ENCODE measurements around the gene ATP2B3.

DNA sequence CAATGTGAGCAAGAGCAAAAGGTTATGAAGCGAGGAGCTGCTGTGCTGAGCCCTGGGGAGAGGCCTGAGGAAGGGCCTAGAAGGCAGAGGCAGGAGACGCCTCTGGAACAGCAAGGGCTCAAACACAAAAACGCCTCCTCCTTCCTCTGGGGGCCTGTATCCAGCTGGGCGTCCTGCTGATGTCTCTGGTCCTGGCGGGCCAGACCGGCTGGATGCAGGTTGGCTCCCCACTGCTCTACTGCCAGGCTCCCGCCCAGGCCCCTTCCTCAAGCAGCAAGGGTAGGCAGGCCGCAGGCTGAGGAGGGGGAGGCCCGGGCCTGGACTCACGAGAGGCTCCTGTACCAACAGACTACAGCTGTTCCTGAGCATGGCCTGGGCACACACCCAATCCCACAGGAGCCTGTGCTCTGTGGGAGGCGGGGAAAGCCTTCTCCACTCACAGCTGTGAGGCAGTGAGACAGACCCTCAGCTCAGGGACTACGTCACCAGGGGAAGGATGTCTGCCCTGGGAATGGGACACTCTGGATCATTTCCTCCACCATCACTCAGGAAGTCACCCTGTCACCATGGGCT, 49.3 kb upstream of the ATP2B3 start:
- no peak for TF ChIP-seq POLR2A (IDR thresholded peaks at IDR 0.05)
- TF ChIP-seq, protein P1, sequence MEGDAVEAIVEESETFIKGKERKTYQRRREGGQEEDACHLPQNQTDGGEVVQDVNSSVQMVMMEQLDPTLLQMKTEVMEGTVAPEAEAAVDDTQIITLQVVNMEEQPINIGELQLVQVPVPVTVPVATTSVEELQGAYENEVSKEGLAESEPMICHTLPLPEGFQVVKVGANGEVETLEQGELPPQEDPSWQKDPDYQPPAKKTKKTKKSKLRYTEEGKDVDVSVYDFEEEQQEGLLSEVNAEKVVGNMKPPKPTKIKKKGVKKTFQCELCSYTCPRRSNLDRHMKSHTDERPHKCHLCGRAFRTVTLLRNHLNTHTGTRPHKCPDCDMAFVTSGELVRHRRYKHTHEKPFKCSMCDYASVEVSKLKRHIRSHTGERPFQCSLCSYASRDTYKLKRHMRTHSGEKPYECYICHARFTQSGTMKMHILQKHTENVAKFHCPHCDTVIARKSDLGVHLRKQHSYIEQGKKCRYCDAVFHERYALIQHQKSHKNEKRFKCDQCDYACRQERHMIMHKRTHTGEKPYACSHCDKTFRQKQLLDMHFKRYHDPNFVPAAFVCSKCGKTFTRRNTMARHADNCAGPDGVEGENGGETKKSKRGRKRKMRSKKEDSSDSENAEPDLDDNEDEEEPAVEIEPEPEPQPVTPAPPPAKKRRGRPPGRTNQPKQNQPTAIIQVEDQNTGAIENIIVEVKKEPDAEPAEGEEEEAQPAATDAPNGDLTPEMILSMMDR (IDR thresholded peaks at IDR 0.05), result no peak
